ENCODE measurements around the gene NEK3. TPM values are rescaled to one million over a fixed set of nuclear protein-coding genes. Genes with fewer than 3 reads are reported as not detected.
"Not testable (repeated sequence)": the region's sequence is repeated elsewhere in the genome, so short reads cannot be mapped to it uniquely, and the experiment has no call there.

NEK3 gene
- total RNA-seq, 2 experiments from 2014 or later, result 10.5 to 12.0 TPM

- H3K4me1 Mint-ChIP-seq; H3K4me3 Mint-ChIP-seq; intact Hi-C loops (cut with DNase I, micrococcal nuclease); H3K9me3 Mint-ChIP-seq (ENCODE audit: low read depth); H3K27me3 Mint-ChIP-seq; ATAC-seq; POLR2A ChIA-PET; H3K36me3 Mint-ChIP-seq (ENCODE audit: low read depth); H3K27ac Mint-ChIP-seq; DNase-seq: not testable (repeated sequence)
- CTCF ChIA-PET, result interaction anchor here (1.1 kb wide), 1 partner anchor 43 kb away, joined by 4 read pairs; the partner anchor contains the start of gene NEK5
Observed at GRCh38 chr13:52084981-52085380, 74.4 kb downstream of the NEK3 start.

Other genes with a start within 250 kb of the NEK3 start
- gene ATP7B, start 148.1 kb downstream of the NEK3 start, total RNA-seq, result 1 to 10 TPM; 1.1 to 1.4 TPM
- gene ALG11, start 147.2 kb downstream of the NEK3 start, total RNA-seq, result 10 to 100 TPM; 14.1 to 18.1 TPM
- 1 to 10 TPM; 6.1 to 7.6 TPM for gene UTP14C, start 134.9 kb downstream of the NEK3 start, total RNA-seq
- gene NEK5, start 30.5 kb downstream of the NEK3 start, total RNA-seq, result under 1 TPM; 0.16 to 0.44 TPM
- gene THSD1, start 246.6 kb upstream of the NEK3 start, total RNA-seq, result under 1 TPM; 0.14 to 0.19 TPM

Measured in activated CD4-positive, alpha-beta T cell treated with anti-CD3 and anti-CD28 coated beads for 36 hours (primary cell).